Measurements from ENCODE around the gene SNX33.

SNX33 gene

GRCh38 chr15:75663931-75664421 lies 16.3 kb downstream of the SNX33 start:
- DNase-seq (ENCODE audit: low read depth): no peak
- TF ChIP-seq CTCF (conservative IDR thresholded peaks at IDR 0.05; ENCODE audit: low read depth, low read length): no peak
- no peak overlapping the region for H3K4me3 ChIP-seq (ENCODE audit: low read length)

- no peak for TF ChIP-seq CTCF (conservative IDR thresholded peaks at IDR 0.05; ENCODE audit: low read depth, low read length)
- DNase-seq (ENCODE audit: low read depth): peak; percentile 69
Observed at GRCh38 chr15:75666823-75667501, 19.2 kb downstream of the SNX33 start.

GRCh38 chr15:75669191-75669878 lies 21.6 kb downstream of the SNX33 start:
- no peak overlapping the region for H3K4me3 ChIP-seq (ENCODE audit: low read length)
- no peak for DNase-seq (ENCODE audit: low read depth)
- no peak for TF ChIP-seq CTCF (conservative IDR thresholded peaks at IDR 0.05; ENCODE audit: low read depth, low read length)

More at GRCh38 chr15:75666823-75667501, 19.2 kb downstream of the SNX33 start:
- H3K4me3 ChIP-seq (ENCODE audit: low read length): no peak overlapping the region

- no peak for TF ChIP-seq CTCF (conservative IDR thresholded peaks at IDR 0.05; ENCODE audit: low read depth, low read length)
- no peak overlapping the region for H3K4me3 ChIP-seq (ENCODE audit: low read length)
- DNase-seq (ENCODE audit: low read depth): no peak
Observed at GRCh38 chr15:75669879-75670212, 22.1 kb downstream of the SNX33 start.

GRCh38 chr15:75671730-75672602 lies 24.3 kb downstream of the SNX33 start:
- no peak overlapping the region for H3K4me3 ChIP-seq (ENCODE audit: low read length)
- TF ChIP-seq CTCF (conservative IDR thresholded peaks at IDR 0.05; ENCODE audit: low read depth, low read length): no peak
- no peak for DNase-seq (ENCODE audit: low read depth)

GRCh38 chr15:75672646-75673425 lies 25.1 kb downstream of the SNX33 start:
- no peak for TF ChIP-seq CTCF (conservative IDR thresholded peaks at IDR 0.05; ENCODE audit: low read depth, low read length)
- H3K4me3 ChIP-seq (ENCODE audit: low read length): no peak overlapping the region
- peak; percentile 94 for DNase-seq (ENCODE audit: low read depth)
